Tibial nerve (tissue), 3 donors: ENCODE measurements around the gene CLMN.

Source experiments
- POLR2A ChIP-seq, 2 donors: fragments of 450-650 bp; IDR thresholded peaks; one replicate each; pipeline ENCODE4 v1.6.1; 2017; ENCODE audit warnings: antibody characterized with exemption in 2 of 2, mild to moderate bottlenecking in 2 of 2, moderate library complexity in 2 of 2
- TF ChIP-seq, protein P1 (sequence below), 5 experiments: fragments of 200-600 bp in 3 of 5; fragments of 450-650 bp in 2 of 5; sonication (generic) in 3 of 5; IDR thresholded peaks; one replicate each; pipeline ENCODE4 v1.5.1; 2016 to 2019; ENCODE audit warnings: antibody characterized with exemption in 5 of 5, mild to moderate bottlenecking in 3 of 5, moderate library complexity in 2 of 5

DNA sequence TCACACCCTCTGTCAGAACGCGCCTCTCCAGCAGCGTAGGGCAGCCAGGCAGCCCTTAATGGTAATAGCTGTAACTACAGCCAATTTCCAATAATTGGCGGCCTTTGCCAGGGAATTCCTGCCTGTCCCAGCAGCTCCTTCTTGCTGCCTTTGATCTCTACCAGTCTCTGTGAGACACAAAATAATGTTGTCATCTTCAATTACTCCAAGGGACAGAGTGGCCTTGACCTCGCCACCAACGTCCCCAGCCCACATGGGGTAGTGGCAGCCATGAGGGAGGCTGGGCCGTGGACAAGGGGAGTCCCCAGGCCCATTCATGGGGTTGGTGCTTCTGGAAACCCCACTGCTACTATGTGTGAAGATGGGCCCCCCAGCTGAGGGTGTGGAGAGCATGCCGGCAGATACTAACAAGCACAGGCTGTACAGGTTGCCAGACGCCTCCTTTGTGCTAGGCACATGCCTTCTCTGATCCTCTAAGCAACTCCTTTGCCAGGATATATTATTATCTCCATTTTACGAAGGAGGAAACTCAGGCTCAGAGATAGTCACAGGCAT is 17.4 kb upstream of the CLMN start:
- TF ChIP-seq, protein P1, sequence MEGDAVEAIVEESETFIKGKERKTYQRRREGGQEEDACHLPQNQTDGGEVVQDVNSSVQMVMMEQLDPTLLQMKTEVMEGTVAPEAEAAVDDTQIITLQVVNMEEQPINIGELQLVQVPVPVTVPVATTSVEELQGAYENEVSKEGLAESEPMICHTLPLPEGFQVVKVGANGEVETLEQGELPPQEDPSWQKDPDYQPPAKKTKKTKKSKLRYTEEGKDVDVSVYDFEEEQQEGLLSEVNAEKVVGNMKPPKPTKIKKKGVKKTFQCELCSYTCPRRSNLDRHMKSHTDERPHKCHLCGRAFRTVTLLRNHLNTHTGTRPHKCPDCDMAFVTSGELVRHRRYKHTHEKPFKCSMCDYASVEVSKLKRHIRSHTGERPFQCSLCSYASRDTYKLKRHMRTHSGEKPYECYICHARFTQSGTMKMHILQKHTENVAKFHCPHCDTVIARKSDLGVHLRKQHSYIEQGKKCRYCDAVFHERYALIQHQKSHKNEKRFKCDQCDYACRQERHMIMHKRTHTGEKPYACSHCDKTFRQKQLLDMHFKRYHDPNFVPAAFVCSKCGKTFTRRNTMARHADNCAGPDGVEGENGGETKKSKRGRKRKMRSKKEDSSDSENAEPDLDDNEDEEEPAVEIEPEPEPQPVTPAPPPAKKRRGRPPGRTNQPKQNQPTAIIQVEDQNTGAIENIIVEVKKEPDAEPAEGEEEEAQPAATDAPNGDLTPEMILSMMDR (IDR thresholded peaks at IDR 0.05) = no peak
- no peak for TF ChIP-seq POLR2A (IDR thresholded peaks at IDR 0.05)
